ENCODE measurements around the gene SLCO4A1. TPM values are rescaled to one million over a fixed set of nuclear protein-coding genes. Genes with fewer than 3 reads are reported as not detected.

Gene SLCO4A1
- total RNA-seq, 1 donor from 2014 or later = 38.6 TPM

- no peak for TF ChIP-seq CTCF (IDR thresholded peaks at IDR 0.05; ENCODE audit: insufficient read depth, low read length, poor library complexity, severe bottlenecking)
- no peak for DNase-seq (ENCODE audit: low read depth)
- no peaks in the 10 kb centered on the region for H3K36me3 ChIP-seq (ENCODE audit: control insufficient read depth, insufficient read depth, low read length)
- no peaks in the 10 kb centered on the region for H3K27me3 ChIP-seq (ENCODE audit: control insufficient read depth, insufficient read depth, low read length)
- no peak overlapping the region for H3K4me3 ChIP-seq (ENCODE audit: low read depth, low read length)
Observed at GRCh38 chr20:62618611-62619529, 23.4 kb upstream of the SLCO4A1 start.

GRCh38 chr20:62620625-62621024 is 21.7 kb upstream of the SLCO4A1 start:
- no peak for TF ChIP-seq CTCF (IDR thresholded peaks at IDR 0.05; ENCODE audit: insufficient read depth, low read length, poor library complexity, severe bottlenecking)
- no peak for DNase-seq (ENCODE audit: low read depth)
- no peak overlapping the region for H3K4me3 ChIP-seq (ENCODE audit: low read depth, low read length)
- no peaks in the 10 kb centered on the region for H3K36me3 ChIP-seq (ENCODE audit: control insufficient read depth, insufficient read depth, low read length)
- H3K27me3 ChIP-seq (ENCODE audit: control insufficient read depth, insufficient read depth, low read length) = no peaks in the 10 kb centered on the region

GRCh38 chr20:62621251-62622110 is 20.8 kb upstream of the SLCO4A1 start:
- H3K4me3 ChIP-seq (ENCODE audit: low read depth, low read length) = no peak overlapping the region
- TF ChIP-seq CTCF (IDR thresholded peaks at IDR 0.05; ENCODE audit: insufficient read depth, low read length, poor library complexity, severe bottlenecking) = no peak
- H3K27me3 ChIP-seq (ENCODE audit: control insufficient read depth, insufficient read depth, low read length) = no peaks in the 10 kb centered on the region
- DNase-seq (ENCODE audit: low read depth) = no peak
- no peaks in the 10 kb centered on the region for H3K36me3 ChIP-seq (ENCODE audit: control insufficient read depth, insufficient read depth, low read length)

- DNase-seq (ENCODE audit: low read depth) = no peak
- Histone ChIP-seq H3K36me3 (ENCODE audit: control insufficient read depth, insufficient read depth, low read length) (no peaks in the 10 kb centered on the region), H3K4me3 (ENCODE audit: low read depth, low read length) (no peak overlapping the region), H3K27me3 (ENCODE audit: control insufficient read depth, insufficient read depth, low read length) (no peaks in the 10 kb centered on the region)
- TF ChIP-seq CTCF (IDR thresholded peaks at IDR 0.05; ENCODE audit: insufficient read depth, low read length, poor library complexity, severe bottlenecking) = no peak
Observed at GRCh38 chr20:62622178-62622876, 20.0 kb upstream of the SLCO4A1 start.

GRCh38 chr20:62622877-62623487 is 19.3 kb upstream of the SLCO4A1 start:
- no peak for TF ChIP-seq CTCF (IDR thresholded peaks at IDR 0.05; ENCODE audit: insufficient read depth, low read length, poor library complexity, severe bottlenecking)
- no peaks in the 10 kb centered on the region for H3K36me3 ChIP-seq (ENCODE audit: control insufficient read depth, insufficient read depth, low read length)
- DNase-seq (ENCODE audit: low read depth) = no peak
- no peaks in the 10 kb centered on the region for H3K27me3 ChIP-seq (ENCODE audit: control insufficient read depth, insufficient read depth, low read length)
- H3K4me3 ChIP-seq (ENCODE audit: low read depth, low read length) = no peak overlapping the region

Data from kidney epithelial cell (primary cell).